A673 (cell line): ENCODE measurements around the gene FNIP1.

Experiments used
- EZH2 ChIP-seq: fragments of 200-600 bp; sonication (generic); IDR thresholded peaks from 2 replicates; pipeline ENCODE4 v1.6.1; 2017; ENCODE audit warnings: borderline replicate concordance, low read depth, mild to moderate bottlenecking, mixed read lengths, antibody characterized with exemption, low read length; ENCODE audit not compliant: poor library complexity, severe bottlenecking
- TF ChIP-seq, protein P1 (sequence below): fragments of 300-800, 200-600 bp; sonication (generic); conservative IDR thresholded peaks from 2 replicates; pipeline ENCODE4 v1.5.1; 2017; ENCODE audit warnings: low read depth, mild to moderate bottlenecking, antibody characterized with exemption, low read length, moderate library complexity, mixed read lengths

DNA sequence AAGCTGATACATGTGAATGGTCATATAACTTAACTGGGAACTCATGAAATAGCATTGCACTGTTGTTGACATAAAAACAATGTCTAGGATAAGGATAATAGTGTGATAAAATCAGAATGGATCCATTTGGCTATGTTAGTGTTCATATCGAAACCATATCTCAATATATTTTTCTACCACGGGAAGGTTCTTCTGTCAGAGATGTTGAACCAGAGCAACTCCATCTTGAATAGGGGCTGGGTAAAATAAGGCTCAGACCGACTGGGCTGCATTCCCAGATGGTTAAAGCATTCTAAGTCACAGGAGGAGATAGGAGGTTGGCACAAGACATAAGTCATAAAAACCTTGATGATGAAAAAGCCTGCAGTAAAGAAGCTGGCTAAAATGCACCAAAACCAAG, 56.3 kb downstream of the FNIP1 start:
- TF ChIP-seq, protein P1, sequence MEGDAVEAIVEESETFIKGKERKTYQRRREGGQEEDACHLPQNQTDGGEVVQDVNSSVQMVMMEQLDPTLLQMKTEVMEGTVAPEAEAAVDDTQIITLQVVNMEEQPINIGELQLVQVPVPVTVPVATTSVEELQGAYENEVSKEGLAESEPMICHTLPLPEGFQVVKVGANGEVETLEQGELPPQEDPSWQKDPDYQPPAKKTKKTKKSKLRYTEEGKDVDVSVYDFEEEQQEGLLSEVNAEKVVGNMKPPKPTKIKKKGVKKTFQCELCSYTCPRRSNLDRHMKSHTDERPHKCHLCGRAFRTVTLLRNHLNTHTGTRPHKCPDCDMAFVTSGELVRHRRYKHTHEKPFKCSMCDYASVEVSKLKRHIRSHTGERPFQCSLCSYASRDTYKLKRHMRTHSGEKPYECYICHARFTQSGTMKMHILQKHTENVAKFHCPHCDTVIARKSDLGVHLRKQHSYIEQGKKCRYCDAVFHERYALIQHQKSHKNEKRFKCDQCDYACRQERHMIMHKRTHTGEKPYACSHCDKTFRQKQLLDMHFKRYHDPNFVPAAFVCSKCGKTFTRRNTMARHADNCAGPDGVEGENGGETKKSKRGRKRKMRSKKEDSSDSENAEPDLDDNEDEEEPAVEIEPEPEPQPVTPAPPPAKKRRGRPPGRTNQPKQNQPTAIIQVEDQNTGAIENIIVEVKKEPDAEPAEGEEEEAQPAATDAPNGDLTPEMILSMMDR = no peak
- no peak for TF ChIP-seq EZH2
